ENCODE results near the gene NCKAP5L. TPM values are rescaled to one million over a fixed set of nuclear protein-coding genes. Genes with fewer than 3 reads are reported as not detected.

The NCKAP5L gene
- total and polyA plus RNA-seq, 2 experiments from 2014 or later, result 10.2 to 37.0 TPM

DNA sequence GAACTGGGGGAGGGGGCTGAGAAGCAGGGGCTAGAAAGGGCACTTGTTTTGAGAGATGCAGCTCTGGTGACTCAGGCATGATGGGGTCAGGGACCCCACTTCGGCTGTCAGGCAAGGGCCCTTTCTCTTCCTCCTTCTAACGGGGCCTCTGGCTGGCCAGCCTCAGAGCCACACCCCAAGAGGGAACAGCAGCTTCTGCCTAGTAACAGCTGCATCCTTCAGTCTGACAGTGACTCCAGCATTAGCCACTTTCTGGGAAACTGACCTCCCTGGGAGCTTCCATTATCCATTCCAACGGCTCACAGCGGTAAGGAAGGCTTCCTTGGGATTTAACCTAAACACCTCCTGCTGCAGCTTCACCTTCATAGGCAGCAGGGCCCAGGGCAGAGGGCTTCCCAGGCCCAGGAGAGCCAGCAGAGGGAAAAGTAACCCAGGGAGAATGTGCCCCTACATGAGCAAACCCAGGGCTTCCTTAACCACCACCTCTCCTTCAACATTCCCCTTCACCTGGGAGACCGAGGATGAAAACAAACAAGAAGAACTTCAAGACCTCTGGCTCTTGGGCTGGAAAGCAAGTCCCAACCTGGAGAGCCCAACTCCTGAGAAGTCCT, 2.7 kb downstream of the NCKAP5L start:
- H3F3A ChIP-seq (replicated peaks; ENCODE audit: low read depth), result 0 out of 2 replicates have a peak, but pooled peaks cover 6% of the 10 kb centered on the region
- no peaks in the 10 kb centered on the region for H3K36me3 ChIP-seq (ENCODE audit: insufficient read depth)
- H3K9me2 ChIP-seq (ENCODE audit: insufficient read depth), result no peaks in the 10 kb centered on the region
- Mint-ChIP-seq H3K27me3 (ENCODE audit: insufficient read depth, low read depth, poor library complexity) (peaks cover 15% of the 10 kb centered on the region), H3K4me1 (peaks cover 58% of the 10 kb centered on the region), H3K9me3 (no peaks in the 10 kb centered on the region), H3K27ac (no peak overlapping the region), H3K36me3 (ENCODE audit: low read depth) (peaks cover 7% of the 10 kb centered on the region), H3K4me3 (peak overlapping the region; percentile 35; the same call in 1 of the 3 replicates)
- H3K4me2 ChIP-seq, result peak overlapping the region; percentile 41
- peaks cover 44% of the 10 kb centered on the region for H3K4me1 ChIP-seq (ENCODE audit: insufficient read depth)
- H3K27ac ChIP-seq (ENCODE audit: low read depth), result no peak overlapping the region; the same call in 1 of the 2 replicates
- DNase-seq (ENCODE audit: low spot score) (peak; percentile 27), ATAC-seq (peak; percentile 6)
- H3K79me2 ChIP-seq (replicated peaks; ENCODE audit: insufficient read depth), result peaks cover 71% of the 10 kb centered on the region
- no peak overlapping the region for H2AFZ ChIP-seq
- H4K20me1 ChIP-seq (replicated peaks; ENCODE audit: insufficient read depth), result peaks cover 12% of the 10 kb centered on the region
- H3K27me3 ChIP-seq (ENCODE audit: insufficient read depth), result no peaks in the 10 kb centered on the region
- TF ChIP-seq EZH2phosphoT487 (IDR thresholded peaks at IDR 0.05; ENCODE audit: unreplicated experiment) (no peak), STAT1 (IDR thresholded peaks at IDR 0.05; ENCODE audit: unreplicated experiment) (no peak), CREB1 (CRISPR knock-in tag; IDR thresholded peaks at IDR 0.05; ENCODE audit: low read depth) (no peak), ZNF114 (CRISPR knock-in tag; IDR thresholded peaks at IDR 0.05) (no peak), JUNB (IDR thresholded peaks at IDR 0.05; ENCODE audit: unreplicated experiment) (no peak), POLR2AphosphoS5 (IDR thresholded peaks at IDR 0.05; ENCODE audit: low read depth) (no peak), NANOG (IDR thresholded peaks at IDR 0.05; ENCODE audit: borderline replicate concordance) (no peak), EZH2 (IDR thresholded peaks at IDR 0.05; ENCODE audit: low read depth, unreplicated experiment) (no peak), ZNF331 (CRISPR knock-in tag; IDR thresholded peaks at IDR 0.05; ENCODE audit: low read depth) (no peak)
- TF ChIP-seq, protein P1, sequence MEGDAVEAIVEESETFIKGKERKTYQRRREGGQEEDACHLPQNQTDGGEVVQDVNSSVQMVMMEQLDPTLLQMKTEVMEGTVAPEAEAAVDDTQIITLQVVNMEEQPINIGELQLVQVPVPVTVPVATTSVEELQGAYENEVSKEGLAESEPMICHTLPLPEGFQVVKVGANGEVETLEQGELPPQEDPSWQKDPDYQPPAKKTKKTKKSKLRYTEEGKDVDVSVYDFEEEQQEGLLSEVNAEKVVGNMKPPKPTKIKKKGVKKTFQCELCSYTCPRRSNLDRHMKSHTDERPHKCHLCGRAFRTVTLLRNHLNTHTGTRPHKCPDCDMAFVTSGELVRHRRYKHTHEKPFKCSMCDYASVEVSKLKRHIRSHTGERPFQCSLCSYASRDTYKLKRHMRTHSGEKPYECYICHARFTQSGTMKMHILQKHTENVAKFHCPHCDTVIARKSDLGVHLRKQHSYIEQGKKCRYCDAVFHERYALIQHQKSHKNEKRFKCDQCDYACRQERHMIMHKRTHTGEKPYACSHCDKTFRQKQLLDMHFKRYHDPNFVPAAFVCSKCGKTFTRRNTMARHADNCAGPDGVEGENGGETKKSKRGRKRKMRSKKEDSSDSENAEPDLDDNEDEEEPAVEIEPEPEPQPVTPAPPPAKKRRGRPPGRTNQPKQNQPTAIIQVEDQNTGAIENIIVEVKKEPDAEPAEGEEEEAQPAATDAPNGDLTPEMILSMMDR (conservative IDR thresholded peaks at IDR 0.05; ENCODE audit: low read depth in 2 of 2), result no peak
- TF ChIP-seq, protein P2, sequence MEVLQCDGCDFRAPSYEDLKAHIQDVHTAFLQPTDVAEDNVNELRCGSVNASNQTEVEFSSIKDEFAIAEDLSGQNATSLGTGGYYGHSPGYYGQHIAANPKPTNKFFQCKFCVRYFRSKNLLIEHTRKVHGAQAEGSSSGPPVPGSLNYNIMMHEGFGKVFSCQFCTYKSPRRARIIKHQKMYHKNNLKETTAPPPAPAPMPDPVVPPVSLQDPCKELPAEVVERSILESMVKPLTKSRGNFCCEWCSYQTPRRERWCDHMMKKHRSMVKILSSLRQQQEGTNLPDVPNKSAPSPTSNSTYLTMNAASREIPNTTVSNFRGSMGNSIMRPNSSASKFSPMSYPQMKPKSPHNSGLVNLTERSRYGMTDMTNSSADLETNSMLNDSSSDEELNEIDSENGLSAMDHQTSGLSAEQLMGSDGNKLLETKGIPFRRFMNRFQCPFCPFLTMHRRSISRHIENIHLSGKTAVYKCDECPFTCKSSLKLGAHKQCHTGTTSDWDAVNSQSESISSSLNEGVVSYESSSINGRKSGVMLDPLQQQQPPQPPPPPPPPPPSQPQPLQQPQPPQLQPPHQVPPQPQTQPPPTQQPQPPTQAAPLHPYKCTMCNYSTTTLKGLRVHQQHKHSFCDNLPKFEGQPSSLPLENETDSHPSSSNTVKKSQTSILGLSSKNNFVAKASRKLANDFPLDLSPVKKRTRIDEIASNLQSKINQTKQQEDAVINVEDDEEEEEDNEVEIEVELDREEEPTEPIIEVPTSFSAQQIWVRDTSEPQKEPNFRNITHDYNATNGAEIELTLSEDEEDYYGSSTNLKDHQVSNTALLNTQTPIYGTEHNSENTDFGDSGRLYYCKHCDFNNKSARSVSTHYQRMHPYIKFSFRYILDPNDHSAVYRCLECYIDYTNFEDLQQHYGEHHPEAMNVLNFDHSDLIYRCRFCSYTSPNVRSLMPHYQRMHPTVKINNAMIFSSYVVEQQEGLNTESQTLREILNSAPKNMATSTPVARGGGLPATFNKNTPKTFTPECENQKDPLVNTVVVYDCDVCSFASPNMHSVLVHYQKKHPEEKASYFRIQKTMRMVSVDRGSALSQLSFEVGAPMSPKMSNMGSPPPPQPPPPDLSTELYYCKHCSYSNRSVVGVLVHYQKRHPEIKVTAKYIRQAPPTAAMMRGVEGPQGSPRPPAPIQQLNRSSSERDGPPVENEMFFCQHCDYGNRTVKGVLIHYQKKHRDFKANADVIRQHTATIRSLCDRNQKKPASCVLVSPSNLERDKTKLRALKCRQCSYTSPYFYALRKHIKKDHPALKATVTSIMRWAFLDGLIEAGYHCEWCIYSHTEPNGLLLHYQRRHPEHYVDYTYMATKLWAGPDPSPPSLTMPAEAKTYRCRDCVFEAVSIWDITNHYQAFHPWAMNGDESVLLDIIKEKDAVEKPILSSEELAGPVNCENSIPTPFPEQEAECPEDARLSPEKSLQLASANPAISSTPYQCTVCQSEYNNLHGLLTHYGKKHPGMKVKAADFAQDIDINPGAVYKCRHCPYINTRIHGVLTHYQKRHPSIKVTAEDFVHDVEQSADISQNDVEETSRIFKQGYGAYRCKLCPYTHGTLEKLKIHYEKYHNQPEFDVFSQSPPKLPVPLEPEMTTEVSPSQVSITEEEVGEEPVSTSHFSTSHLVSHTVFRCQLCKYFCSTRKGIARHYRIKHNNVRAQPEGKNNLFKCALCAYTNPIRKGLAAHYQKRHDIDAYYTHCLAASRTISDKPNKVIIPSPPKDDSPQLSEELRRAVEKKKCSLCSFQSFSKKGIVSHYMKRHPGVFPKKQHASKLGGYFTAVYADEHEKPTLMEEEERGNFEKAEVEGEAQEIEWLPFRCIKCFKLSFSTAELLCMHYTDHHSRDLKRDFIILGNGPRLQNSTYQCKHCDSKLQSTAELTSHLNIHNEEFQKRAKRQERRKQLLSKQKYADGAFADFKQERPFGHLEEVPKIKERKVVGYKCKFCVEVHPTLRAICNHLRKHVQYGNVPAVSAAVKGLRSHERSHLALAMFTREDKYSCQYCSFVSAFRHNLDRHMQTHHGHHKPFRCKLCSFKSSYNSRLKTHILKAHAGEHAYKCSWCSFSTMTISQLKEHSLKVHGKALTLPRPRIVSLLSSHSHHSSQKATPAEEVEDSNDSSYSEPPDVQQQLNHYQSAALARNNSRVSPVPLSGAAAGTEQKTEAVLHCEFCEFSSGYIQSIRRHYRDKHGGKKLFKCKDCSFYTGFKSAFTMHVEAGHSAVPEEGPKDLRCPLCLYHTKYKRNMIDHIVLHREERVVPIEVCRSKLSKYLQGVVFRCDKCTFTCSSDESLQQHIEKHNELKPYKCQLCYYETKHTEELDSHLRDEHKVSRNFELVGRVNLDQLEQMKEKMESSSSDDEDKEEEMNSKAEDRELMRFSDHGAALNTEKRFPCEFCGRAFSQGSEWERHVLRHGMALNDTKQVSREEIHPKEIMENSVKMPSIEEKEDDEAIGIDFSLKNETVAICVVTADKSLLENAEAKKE (CRISPR knock-in tag; IDR thresholded peaks at IDR 0.05), result no peak
- TF ChIP-seq, protein P3, sequence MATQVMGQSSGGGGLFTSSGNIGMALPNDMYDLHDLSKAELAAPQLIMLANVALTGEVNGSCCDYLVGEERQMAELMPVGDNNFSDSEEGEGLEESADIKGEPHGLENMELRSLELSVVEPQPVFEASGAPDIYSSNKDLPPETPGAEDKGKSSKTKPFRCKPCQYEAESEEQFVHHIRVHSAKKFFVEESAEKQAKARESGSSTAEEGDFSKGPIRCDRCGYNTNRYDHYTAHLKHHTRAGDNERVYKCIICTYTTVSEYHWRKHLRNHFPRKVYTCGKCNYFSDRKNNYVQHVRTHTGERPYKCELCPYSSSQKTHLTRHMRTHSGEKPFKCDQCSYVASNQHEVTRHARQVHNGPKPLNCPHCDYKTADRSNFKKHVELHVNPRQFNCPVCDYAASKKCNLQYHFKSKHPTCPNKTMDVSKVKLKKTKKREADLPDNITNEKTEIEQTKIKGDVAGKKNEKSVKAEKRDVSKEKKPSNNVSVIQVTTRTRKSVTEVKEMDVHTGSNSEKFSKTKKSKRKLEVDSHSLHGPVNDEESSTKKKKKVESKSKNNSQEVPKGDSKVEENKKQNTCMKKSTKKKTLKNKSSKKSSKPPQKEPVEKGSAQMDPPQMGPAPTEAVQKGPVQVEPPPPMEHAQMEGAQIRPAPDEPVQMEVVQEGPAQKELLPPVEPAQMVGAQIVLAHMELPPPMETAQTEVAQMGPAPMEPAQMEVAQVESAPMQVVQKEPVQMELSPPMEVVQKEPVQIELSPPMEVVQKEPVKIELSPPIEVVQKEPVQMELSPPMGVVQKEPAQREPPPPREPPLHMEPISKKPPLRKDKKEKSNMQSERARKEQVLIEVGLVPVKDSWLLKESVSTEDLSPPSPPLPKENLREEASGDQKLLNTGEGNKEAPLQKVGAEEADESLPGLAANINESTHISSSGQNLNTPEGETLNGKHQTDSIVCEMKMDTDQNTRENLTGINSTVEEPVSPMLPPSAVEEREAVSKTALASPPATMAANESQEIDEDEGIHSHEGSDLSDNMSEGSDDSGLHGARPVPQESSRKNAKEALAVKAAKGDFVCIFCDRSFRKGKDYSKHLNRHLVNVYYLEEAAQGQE (IDR thresholded peaks at IDR 0.05; ENCODE audit: unreplicated experiment), result no peak
- TF ChIP-seq, protein P4, sequence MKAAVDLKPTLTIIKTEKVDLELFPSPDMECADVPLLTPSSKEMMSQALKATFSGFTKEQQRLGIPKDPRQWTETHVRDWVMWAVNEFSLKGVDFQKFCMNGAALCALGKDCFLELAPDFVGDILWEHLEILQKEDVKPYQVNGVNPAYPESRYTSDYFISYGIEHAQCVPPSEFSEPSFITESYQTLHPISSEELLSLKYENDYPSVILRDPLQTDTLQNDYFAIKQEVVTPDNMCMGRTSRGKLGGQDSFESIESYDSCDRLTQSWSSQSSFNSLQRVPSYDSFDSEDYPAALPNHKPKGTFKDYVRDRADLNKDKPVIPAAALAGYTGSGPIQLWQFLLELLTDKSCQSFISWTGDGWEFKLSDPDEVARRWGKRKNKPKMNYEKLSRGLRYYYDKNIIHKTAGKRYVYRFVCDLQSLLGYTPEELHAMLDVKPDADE (IDR thresholded peaks at IDR 0.05), result no peak
- no peak overlapping the region for H3K4me3 ChIP-seq

Measured in GM23338 (cell line).